ENCODE measurements around the gene ATP6V0A4.

ATP6V0A4 gene

GRCh38 chr7:138665669-138666140 lies 132.3 kb downstream of the ATP6V0A4 start (continued):
- TF ChIP-seq TCF4 (CRISPR knock-in tag; IDR thresholded peaks at IDR 0.05; ENCODE audit: borderline replicate concordance) (no peak), PPARA (CRISPR knock-in tag; IDR thresholded peaks at IDR 0.05; ENCODE audit: borderline replicate concordance) (no peak)

- TF ChIP-seq PPARA (CRISPR knock-in tag; IDR thresholded peaks at IDR 0.05; ENCODE audit: borderline replicate concordance): no peak
- TF ChIP-seq TOX (CRISPR knock-in tag; IDR thresholded peaks at IDR 0.05; ENCODE audit: borderline replicate concordance): no peak
- no peak for TF ChIP-seq TSHZ2 (CRISPR knock-in tag; IDR thresholded peaks at IDR 0.05)
- no peak for TF ChIP-seq TCF4 (CRISPR knock-in tag; IDR thresholded peaks at IDR 0.05; ENCODE audit: borderline replicate concordance)
- no peak for TF ChIP-seq ZFP30 (CRISPR knock-in tag; IDR thresholded peaks at IDR 0.05)
- no peak for TF ChIP-seq ZFP3 (CRISPR knock-in tag; IDR thresholded peaks at IDR 0.05)
- TF ChIP-seq ESRRG (CRISPR knock-in tag; IDR thresholded peaks at IDR 0.05): no peak
- no peak for TF ChIP-seq PATZ1 (CRISPR knock-in tag; IDR thresholded peaks at IDR 0.05; ENCODE audit: borderline replicate concordance)
- TF ChIP-seq OSR1 (CRISPR knock-in tag; IDR thresholded peaks at IDR 0.05): no peak
- TF ChIP-seq ARNTL (CRISPR knock-in tag; IDR thresholded peaks at IDR 0.05; ENCODE audit: borderline replicate concordance, low read depth): no peak
- no peak for TF ChIP-seq GLIS3 (CRISPR knock-in tag; IDR thresholded peaks at IDR 0.05)
- no peak for TF ChIP-seq ZNF565 (CRISPR knock-in tag; conservative IDR thresholded peaks at IDR 0.05; ENCODE audit: low read depth)
Observed at GRCh38 chr7:138665249-138665648, 132.7 kb downstream of the ATP6V0A4 start.

GRCh38 chr7:138663725-138664710 lies 134.0 kb downstream of the ATP6V0A4 start:
- TF ChIP-seq CSRNP3 (CRISPR knock-in tag; IDR thresholded peaks at IDR 0.05) (no peak), ZNF565 (CRISPR knock-in tag; conservative IDR thresholded peaks at IDR 0.05; ENCODE audit: low read depth) (no peak), PPARA (CRISPR knock-in tag; IDR thresholded peaks at IDR 0.05; ENCODE audit: borderline replicate concordance) (no peak), ESRRG (CRISPR knock-in tag; IDR thresholded peaks at IDR 0.05) (no peak), GLIS3 (CRISPR knock-in tag; IDR thresholded peaks at IDR 0.05) (no peak), PATZ1 (CRISPR knock-in tag; IDR thresholded peaks at IDR 0.05; ENCODE audit: borderline replicate concordance) (no peak), ISL1 (CRISPR knock-in tag; IDR thresholded peaks at IDR 0.05) (peak; percentile 49; the same call in 1 of the 2 replicates), ZNF8 (CRISPR knock-in tag; IDR thresholded peaks at IDR 0.05) (no peak)
- ATAC-seq: no peak

More at GRCh38 chr7:138665249-138665648, 132.7 kb downstream of the ATP6V0A4 start:
- no peak for ATAC-seq

- ATAC-seq: no peak; the same call in 2 of the 3 replicates
- TF ChIP-seq ARNTL (CRISPR knock-in tag; IDR thresholded peaks at IDR 0.05; ENCODE audit: borderline replicate concordance, low read depth): no peak
- TF ChIP-seq GLIS3 (CRISPR knock-in tag; IDR thresholded peaks at IDR 0.05): no peak; the same call in 1 of the 2 replicates
- no peak for TF ChIP-seq ISL1 (CRISPR knock-in tag; IDR thresholded peaks at IDR 0.05)
- no peak for TF ChIP-seq RARB (CRISPR knock-in tag; IDR thresholded peaks at IDR 0.05)
- no peak for TF ChIP-seq ZNF70 (CRISPR knock-in tag; IDR thresholded peaks at IDR 0.05)
- no peak for TF ChIP-seq OSR1 (CRISPR knock-in tag; IDR thresholded peaks at IDR 0.05)
- TF ChIP-seq TOX (CRISPR knock-in tag; IDR thresholded peaks at IDR 0.05; ENCODE audit: borderline replicate concordance): no peak
- TF ChIP-seq CSRNP3 (CRISPR knock-in tag; IDR thresholded peaks at IDR 0.05): no peak
- no peak for TF ChIP-seq ZC3H10 (CRISPR knock-in tag; IDR thresholded peaks at IDR 0.05)
- no peak for TF ChIP-seq CREB5 (CRISPR knock-in tag; IDR thresholded peaks at IDR 0.05; ENCODE audit: low read depth)
Observed at GRCh38 chr7:138662991-138663320, 135.0 kb downstream of the ATP6V0A4 start.

All from SK-N-SH treated with all-trans-retinoic acid at 6 μM for 48 hours (cell line).